ENCODE data around the gene SENP8. TPM values are rescaled to one million over a fixed set of nuclear protein-coding genes. Genes with fewer than 3 reads are reported as not detected.

Gene SENP8
- total and polyA plus RNA-seq, 2 of the 4 experiments (the other 2 are of a cell fraction) = 1.6 to 2.9 TPM

DNA sequence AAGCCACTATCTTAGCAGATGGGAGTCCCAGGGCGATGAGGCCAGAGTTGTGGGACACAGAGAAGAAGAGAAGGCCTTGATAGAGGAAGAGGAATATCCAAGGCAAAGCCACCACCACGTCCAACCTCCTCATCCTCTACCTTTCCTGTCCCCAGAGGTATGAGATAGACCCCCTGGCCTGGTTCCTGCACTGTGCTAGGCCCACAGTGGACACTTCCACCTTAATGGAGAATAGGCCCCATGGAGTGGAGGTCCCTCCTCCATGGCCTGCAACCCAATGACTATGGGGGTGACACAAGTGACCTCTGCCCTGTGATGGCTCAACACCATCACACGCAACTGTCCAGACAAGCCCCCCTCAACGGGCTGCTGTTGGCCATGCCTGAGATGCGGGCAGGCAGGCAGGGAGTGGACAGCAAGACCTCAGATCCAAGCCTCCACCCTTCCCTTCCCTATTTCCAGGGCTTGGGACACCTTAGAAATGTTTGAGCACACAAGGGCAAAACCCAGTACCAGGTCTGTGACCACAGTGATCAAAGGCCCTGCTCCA lies 42.6 kb downstream of the SENP8 start:
- CTCF ChIA-PET = no interaction called here

More for the DNA sequence above, 42.6 kb downstream of the SENP8 start:
- ATAC-seq (ENCODE audit: low read depth) (no peak), DNase-seq (no peak)
- Histone ChIP-seq H3K36me3 (ENCODE audit: control insufficient read depth, insufficient read depth, low read length) (no peaks in the 10 kb centered on the region), H2AK9ac (replicated peaks; ENCODE audit: low read depth, low read length, poor library complexity) (no peak overlapping the region), H4K20me1 (ENCODE audit: insufficient read depth, low read length) (no peaks in the 10 kb centered on the region), H4K5ac (ENCODE audit: low read depth, low read length) (no peak overlapping the region), H2BK5ac (ENCODE audit: low read depth, low read length, poor library complexity, severe bottlenecking) (no peak overlapping the region), H3K9me1 (ENCODE audit: insufficient read depth, low read length) (no peaks in the 10 kb centered on the region), H3K23ac (ENCODE audit: low read depth, low read length) (no peak overlapping the region), H2BK15ac (ENCODE audit: low read depth, low read length) (no peak overlapping the region), H3K14ac (replicated peaks; ENCODE audit: low read depth, low read length) (no peak overlapping the region), H4K8ac (ENCODE audit: low read depth in 2 of 2, low read length in 2 of 2) (no peak overlapping the region), H3K4ac (ENCODE audit: low read depth, low read length) (no peak overlapping the region), H2AK5ac (ENCODE audit: low read depth, low read length) (no peak overlapping the region), H3K79me1 (ENCODE audit: low read depth in 1 of 2, low read length in 2 of 2) (no peaks in the 10 kb centered on the region), H3K27ac (ENCODE audit: insufficient read depth, low read length) (no peak overlapping the region), H3K4me1 (ENCODE audit: control insufficient read depth, insufficient read depth, low read length) (no peaks in the 10 kb centered on the region), H2AFZ (replicated peaks; ENCODE audit: low read length, poor library complexity) (no peak overlapping the region), H3K9ac (ENCODE audit: low read depth, low read length) (no peak overlapping the region), H2BK120ac (ENCODE audit: low read depth, low read length) (no peak overlapping the region), H4K91ac (ENCODE audit: insufficient read depth, low read depth, low read length) (no peak overlapping the region), H3K27me3 (ENCODE audit: control insufficient read depth, insufficient read depth, low read length) (peaks cover 25% of the 10 kb centered on the region), H3K4me3 (ENCODE audit: insufficient read depth, low read depth, low read length) (no peak overlapping the region), H2BK20ac (ENCODE audit: low read depth, low read length) (no peak overlapping the region), H3K18ac (ENCODE audit: low read depth, low read length) (no peak overlapping the region), H3K56ac (ENCODE audit: extremely low read depth, insufficient read depth, low read length) (no peak overlapping the region), H3K9me3 (ENCODE audit: control insufficient read depth, insufficient read depth, low read length) (no peaks in the 10 kb centered on the region), H3K4me2 (ENCODE audit: low read depth, low read length) (no peak overlapping the region)
- intact Hi-C loops (cut with micrococcal nuclease) = no loop called here
- TF ChIP-seq MXI1 (IDR thresholded peaks at IDR 0.05; ENCODE audit: borderline replicate concordance, low read depth, low read length) = no peak
- WGBS, 2 experiments (ENCODE audit: extremely low coverage in 2 of 2, insufficient read length in 1 of 2) = no CpG with 5 or more reads among the region's 5 CpGs
- no TSS peak for BruUV-seq (replicated peaks)
- in situ Hi-C loops (cut with MboI; ENCODE audit: low sequenced_read_pairs) = no loop called here
- POLR2A ChIA-PET (ENCODE audit: unreplicated experiment) = no interaction called here
- dilution Hi-C loops (cut with HindIII; ENCODE audit: low sequenced_read_pairs, unreplicated experiment) = no loop called here

All from IMR-90 (cell line).